HCT116 (cell line): Measurements from ENCODE around the gene ENTPD7. TPM values are rescaled to one million over a fixed set of nuclear protein-coding genes. Genes with fewer than 3 reads are reported as not detected.

Experiments
- ATAC-seq: fragments of 200-7000 bp; cut with Tn5 transposase; 2 replicates; pipeline ENCODE4 v1.9.1; 2020; ENCODE audit warnings: mild to moderate bottlenecking, moderate library complexity
- BruUV-seq: library from RNA; stranded (reverse); fragments of 400-500 nt; replicated peaks from 2 replicates; lab custom pipeline; 2021; lab: Mats Ljungman, UMichigan
- CTCF ChIA-PET: fragments of 300-600 bp; sonication (Branson Sonifier 250); formaldehyde crosslinking; loops from one replicate; lab custom pipeline; 2021; ENCODE audit warnings: antibody characterized with exemption; lab: Charles Lee
- POLR2A ChIA-PET: fragments of 300-600, 350-600 bp; sonication (Branson Sonifier 250); formaldehyde crosslinking; loops from one replicate; lab custom pipeline; 2021; ENCODE audit warnings: antibody characterized with exemption; lab: Charles Lee
- RAD21 ChIA-PET, 2 experiments: fragments of 300-600 bp; sonication (Branson Sonifier 250); formaldehyde crosslinking; loops; one replicate each; lab custom pipeline; 2023; ENCODE audit warnings: low total read pairs in 2 of 2; ENCODE audit not compliant: uncharacterized antibody in 2 of 2, unreplicated experiment in 2 of 2, low non-redundant PET in 1 of 2; lab: Charles Lee
- DNase-seq: peaks from one replicate; pipeline ENCODE4 v3.0.0-alpha.2; 2010; ENCODE audit warnings: low read depth, low spot score
- H2AFZ ChIP-seq: fragments of 200-600 bp; shearing (Covaris generic), sonication (generic); 2 replicates; pipeline ENCODE4 v1.6.1; 2017; ENCODE audit warnings: low read depth, mixed run types, mixed read lengths, antibody characterized with exemption, low read length; ENCODE audit not compliant: poor library complexity, severe bottlenecking
- H3K27ac ChIP-seq: 2 replicates; pipeline ENCODE4 v1.5.1; 2012; ENCODE audit warnings: low read depth, low read length
- H3K27me3 ChIP-seq: fragments of 200-600 bp; sonication (generic); 2 replicates; pipeline ENCODE4 v1.6.1; 2016; ENCODE audit warnings: mixed run types, low read length, mixed read lengths; ENCODE audit not compliant: insufficient read depth
- H3K36me3 ChIP-seq, 2 experiments: fragments of 200-500 bp in 1 of 2; fragments of 200-600 bp in 1 of 2; sonication (Bioruptor generic) in 1 of 2; sonication (generic) in 1 of 2; 2 replicates each; pipeline versions ENCODE4 v1.5.1 to v1.6.1; 2014 to 2016; ENCODE audit warnings: low read length in 2 of 2, inconsistent platforms in 1 of 2, mixed read lengths in 1 of 2, mixed run types in 1 of 2; ENCODE audit not compliant: insufficient read depth in 2 of 2, control insufficient read depth in 1 of 2
- H3K4me1 ChIP-seq, 2 experiments: fragments of 200-600 bp in 1 of 2; sonication (generic) in 1 of 2; 2 replicates each; pipeline versions ENCODE4 v1.5.1 to v1.6.1; 2012 to 2017; ENCODE audit warnings: low read length in 2 of 2, inconsistent platforms in 1 of 2, mild to moderate bottlenecking in 1 of 2, mixed read lengths in 1 of 2, mixed run types in 1 of 2, moderate library complexity in 1 of 2; ENCODE audit not compliant: insufficient read depth in 2 of 2, control insufficient read depth in 1 of 2
- H3K4me2 ChIP-seq: fragments of 200-600 bp; sonication (generic); 2 replicates; pipeline ENCODE4 v1.6.1; 2017; ENCODE audit warnings: mixed run types, low read length, mixed read lengths
- H3K4me3 ChIP-seq, 2 experiments: fragments of 200-600 bp in 1 of 2; sonication (generic) in 1 of 2; replicated peaks in 1 of 2; 2 replicates each; pipeline ENCODE4 v1.5.1; 2011 to 2016; ENCODE audit warnings: low read length in 2 of 2, control low read depth in 1 of 2, low read depth in 1 of 2, mild to moderate bottlenecking in 1 of 2, mixed read lengths in 1 of 2, mixed run types in 1 of 2
- H3K79me2 ChIP-seq: fragments of 200-600 bp; sonication (generic); 2 replicates; pipeline ENCODE4 v1.6.1; 2017; ENCODE audit warnings: mild to moderate bottlenecking, mixed run types, low read length, moderate library complexity, mixed read lengths; ENCODE audit not compliant: insufficient read depth
- H3K9ac ChIP-seq: fragments of 200-600 bp; sonication (generic); 2 replicates; pipeline ENCODE4 v1.6.1; 2016; ENCODE audit warnings: low read length, mixed read lengths
- H3K9me2 ChIP-seq: fragments of 200-600 bp; sonication (generic), shearing (Covaris generic); 2 replicates; pipeline ENCODE4 v1.6.1; 2017; ENCODE audit warnings: mixed run types, mild to moderate bottlenecking, moderate library complexity; ENCODE audit not compliant: insufficient read depth
- H3K9me3 ChIP-seq, 2 experiments: fragments of 200-500 bp in 1 of 2; fragments of 200-600 bp in 1 of 2; sonication (Bioruptor generic) in 1 of 2; sonication (generic) in 1 of 2; 2 replicates each; pipeline ENCODE4 v1.6.1; 2014 to 2017; ENCODE audit warnings: low read length in 2 of 2, mixed read lengths in 2 of 2, inconsistent platforms in 1 of 2, low read depth in 1 of 2, mild to moderate bottlenecking in 1 of 2, mixed run types in 1 of 2, moderate library complexity in 1 of 2; ENCODE audit not compliant: control insufficient read depth in 1 of 2, insufficient read depth in 1 of 2
- H4K20me1 ChIP-seq: fragments of 200-600 bp; sonication (generic), shearing (Covaris generic); 2 replicates; pipeline ENCODE4 v1.6.1; 2017; ENCODE audit warnings: mixed run types, mild to moderate bottlenecking, moderate library complexity; ENCODE audit not compliant: insufficient read depth
- CBX3 ChIP-seq: IDR thresholded peaks from 2 replicates; pipeline ENCODE4 v1.6.1; 2012; ENCODE audit warnings: low read depth
- CTCF ChIP-seq, 3 experiments: fragments of 200-600 bp in 1 of 3; sonication (generic) in 1 of 3; IDR thresholded peaks in 2 of 3; conservative IDR thresholded peaks in 1 of 3; 2 replicates each; pipeline ENCODE4 v1.5.1; 2012 to 2017; ENCODE audit warnings: low read depth in 2 of 3, low read length in 2 of 3, antibody characterized with exemption in 1 of 3, borderline replicate concordance in 1 of 3, control low read depth in 1 of 3, mild to moderate bottlenecking in 1 of 3, mixed read lengths in 1 of 3, mixed run types in 1 of 3, moderate library complexity in 1 of 3; ENCODE audit not compliant: insufficient read depth in 1 of 3
- EGR1 ChIP-seq: IDR thresholded peaks from 2 replicates; pipeline ENCODE4 v1.6.1; 2012; ENCODE audit warnings: low read depth
- EZH2 ChIP-seq: fragments of 200-600 bp; sonication (generic); IDR thresholded peaks from 2 replicates; pipeline ENCODE4 v1.6.1; 2017; ENCODE audit warnings: antibody characterized with exemption, mixed run types
- EZH2phosphoT487 ChIP-seq: fragments of 200-600 bp; IDR thresholded peaks from 2 replicates; pipeline ENCODE4 v1.6.1; 2018; ENCODE audit warnings: antibody characterized with exemption, borderline replicate concordance
- MAX ChIP-seq: IDR thresholded peaks from 2 replicates; pipeline ENCODE4 v1.6.1; 2012
- POLR2AphosphoS5 ChIP-seq: IDR thresholded peaks from 2 replicates; pipeline ENCODE4 v1.6.1; 2011; ENCODE audit warnings: mild to moderate bottlenecking, low read depth, low read length, moderate library complexity
- RAD21 ChIP-seq: IDR thresholded peaks from 2 replicates; pipeline ENCODE4 v1.6.1; 2012; ENCODE audit warnings: low read depth, mild to moderate bottlenecking
- REST ChIP-seq: IDR thresholded peaks from 2 replicates; pipeline ENCODE4 v1.6.1; 2012; ENCODE audit warnings: low read depth
- SIN3A ChIP-seq: IDR thresholded peaks from 2 replicates; pipeline ENCODE4 v1.6.1; 2012; ENCODE audit warnings: low read depth
- SRF ChIP-seq: IDR thresholded peaks from 2 replicates; pipeline ENCODE4 v1.6.1; 2012; ENCODE audit warnings: low read depth
- TCF7L2 ChIP-seq: IDR thresholded peaks from 2 replicates; pipeline ENCODE4 v1.7.0; 2011; ENCODE audit warnings: borderline replicate concordance, inconsistent platforms; ENCODE audit not compliant: insufficient read depth, insufficient read length; ENCODE audit errors: extremely low read depth
- YY1 ChIP-seq: IDR thresholded peaks from 2 replicates; pipeline ENCODE4 v1.6.1; 2011; ENCODE audit warnings: low read length, low read depth, moderate library complexity, mild to moderate bottlenecking; ENCODE audit not compliant: insufficient replicate concordance; ENCODE audit errors: extremely low read depth
- ZBTB33 ChIP-seq: IDR thresholded peaks from 2 replicates; pipeline ENCODE4 v1.6.1; 2011; ENCODE audit warnings: mild to moderate bottlenecking, low read length, moderate library complexity; ENCODE audit not compliant: insufficient replicate concordance; ENCODE audit errors: extremely low read depth
- intact Hi-C: fragments of 100-400 bp; cut with micrococcal nuclease; formaldehyde crosslinking; loops from 2 replicates; pipeline ENCODE4 v1.10.0; 2022
- total RNA-seq: library from RNA; stranded (reverse); gene quantifications from one replicate; pipeline ENCODE4 v1.2.1, GENCODE V29; 2021; ENCODE audit not compliant: unreplicated experiment

Gene ENTPD7
- total RNA-seq, 1 experiment from 2014 or later, result 12.3 TPM

- 0 out of 2 replicates have a peak, but pooled peaks have one; percentile 3 for ATAC-seq
Measured at GRCh38 chr10:99630991-99631390, 28.3 kb upstream of the ENTPD7 start.

More at GRCh38 chr10:99630991-99631390, 28.3 kb upstream of the ENTPD7 start:
- intact Hi-C loops, result loop anchor here (1.0 kb wide), 1 partner anchor 80 kb away; no protein-coding TSS in a partner anchor
- POLR2A ChIA-PET, result interaction anchor here (2.1 kb wide), 1 partner anchor 9 kb away, joined by 15 read pairs; no protein-coding TSS in a partner anchor
- no peak for TF ChIP-seq TCF7L2
- TF ChIP-seq REST, result no peak
- TF ChIP-seq SRF, result no peak
- TF ChIP-seq YY1, result no peak
- no peak for TF ChIP-seq EZH2
- TF ChIP-seq EZH2phosphoT487, result no peak
- no peak for TF ChIP-seq CBX3
- TF ChIP-seq MAX, result no peak
- TF ChIP-seq EGR1, result no peak
- no peak for TF ChIP-seq SIN3A
- no peak for TF ChIP-seq CTCF (IDR thresholded peaks at IDR 0.05 in 2 of 3, conservative IDR thresholded peaks at IDR 0.05 in 1 of 3; ENCODE audit: borderline replicate concordance in 1 of 3, insufficient read depth in 1 of 3, low read depth in 2 of 3, low read length in 2 of 3)
- TF ChIP-seq ZBTB33, result no peak
- TF ChIP-seq RAD21, result no peak
- TF ChIP-seq POLR2AphosphoS5, result no peak
- H2AFZ ChIP-seq, result peak overlapping the region; percentile 39
- no peak overlapping the region for H3K4me3 ChIP-seq
- no peak for DNase-seq
- H4K20me1 ChIP-seq, result no peaks in the 10 kb centered on the region
- no peak overlapping the region for H3K9ac ChIP-seq
- H3K4me1 ChIP-seq, result peaks cover 0 to 3% of the 10 kb centered on the region in 2 experiments; a peak in 1 of 4 replicates
- no peaks in the 10 kb centered on the region for H3K9me2 ChIP-seq
- CTCF ChIA-PET, result interaction anchor here (0.7 to 1.6 kb wide), 3 partner anchors 9 to 80 kb away, joined by 3 to 5 read pairs (median 3); no protein-coding TSS in a partner anchor
- RAD21 ChIA-PET, result interaction anchor here in 1 of 2 experiments (0.7 kb wide), 1 partner anchor 286 kb away, joined by 3 read pairs; no protein-coding TSS in a partner anchor
- no peaks in the 10 kb centered on the region for H3K79me2 ChIP-seq
- no peaks in the 10 kb centered on the region for H3K27me3 ChIP-seq
- no peak overlapping the region for H3K4me2 ChIP-seq
- no peak overlapping the region for H3K27ac ChIP-seq
- no peaks in the 10 kb centered on the region for H3K9me3 ChIP-seq
- no peaks in the 10 kb centered on the region for H3K36me3 ChIP-seq
- no TSS peak for BruUV-seq
